ENCODE data around the gene OAS2. TPM values are rescaled to one million over a fixed set of nuclear protein-coding genes. Genes with fewer than 3 reads are reported as not detected.
"Not testable (repeated sequence)": the region's sequence is repeated elsewhere in the genome, so short reads cannot be mapped to it uniquely, and the experiment has no call there.

OAS2 gene
- total RNA-seq, 8 experiments from 2014 or later = 0.14 to 78.4 (median 1.1) TPM; not detected in 1

- no peak overlapping the region for H3K27ac ChIP-seq
- ATAC-seq (replicated peaks in 6 of 8) = no peak
- no peaks in the 10 kb centered on the region for H3K4me1 ChIP-seq (replicated peaks in 1 of 2)
- no peak overlapping the region for H3K4me3 ChIP-seq
- 57 to 100% (median 92%) methylated on average over 1 to 6 of the region's 16 CpGs; no CpG with 5 or more reads in 3 of the 10 experiments for WGBS, 10 experiments
- in situ Hi-C loops (cut with MboI; ENCODE audit: low pct_unique_long_range_greater_than_20kb in 2 of 9, low sequenced_read_pairs in 9 of 9, unreplicated experiment in 9 of 9) = loop anchor here in 1 of 9 experiments (25.0 kb wide), 1 partner anchor 479 kb away; no protein-coding TSS in a partner anchor
These were observed 36.6 kb upstream of the OAS2 start for GRCh38 chr12:112941528-112942335.

- H3K27ac ChIP-seq = no peak overlapping the region
- H3K4me3 ChIP-seq = no peak overlapping the region
- 100% methylated on average over 1 of the region's 1 CpG; no CpG with 5 or more reads in 8 of the 10 experiments for WGBS, 10 experiments
- ATAC-seq (replicated peaks in 6 of 8) = no peak
- in situ Hi-C loops (cut with MboI; ENCODE audit: low pct_unique_long_range_greater_than_20kb in 2 of 9, low sequenced_read_pairs in 9 of 9, unreplicated experiment in 9 of 9) = loop anchor here in 1 of 9 experiments (25.0 kb wide), 1 partner anchor 480 kb away; no protein-coding TSS in a partner anchor
- no peaks in the 10 kb centered on the region for H3K4me1 ChIP-seq (replicated peaks in 1 of 2)
These were observed 35.7 kb upstream of the OAS2 start for GRCh38 chr12:112942572-112942971.

GRCh38 chr12:112944024-112944690, 34.2 kb upstream of the OAS2 start:
- ATAC-seq (replicated peaks in 6 of 8) = no peak
- H3K27ac ChIP-seq = no peak overlapping the region
- 80 to 94% (median 88%) methylated on average over 1 to 10 of the region's 15 CpGs; no CpG with 5 or more reads in 2 of the 10 experiments for WGBS, 10 experiments
- in situ Hi-C loops (cut with MboI; ENCODE audit: low pct_unique_long_range_greater_than_20kb in 2 of 9, low sequenced_read_pairs in 9 of 9, unreplicated experiment in 9 of 9) = loop anchor here in 1 of 9 experiments (25.0 kb wide), 1 partner anchor 482 kb away; no protein-coding TSS in a partner anchor
- no peak overlapping the region for H3K4me3 ChIP-seq
- no peaks in the 10 kb centered on the region for H3K4me1 ChIP-seq (replicated peaks in 1 of 2)

GRCh38 chr12:112945515-112945914, 32.8 kb upstream of the OAS2 start:
- H3K27ac ChIP-seq = no peak overlapping the region

GRCh38 chr12:112946236-112947000, 31.9 kb upstream of the OAS2 start:
- in situ Hi-C loops (cut with MboI; ENCODE audit: low pct_unique_long_range_greater_than_20kb in 2 of 9, low sequenced_read_pairs in 9 of 9, unreplicated experiment in 9 of 9) = loop anchor here in 1 of 9 experiments (25.0 kb wide), 1 partner anchor 484 kb away; no protein-coding TSS in a partner anchor
- no peak for ATAC-seq (replicated peaks in 6 of 8)
- Histone ChIP-seq H3K27ac (no peak overlapping the region), H3K4me3 (no peak overlapping the region), H3K4me1 (replicated peaks in 1 of 2) (no peaks in the 10 kb centered on the region)
- 50 to 100% (median 100%) methylated on average over 1 to 5 of the region's 14 CpGs; no CpG with 5 or more reads in 3 of the 10 experiments for WGBS, 10 experiments

More at GRCh38 chr12:112945515-112945914, 32.8 kb upstream of the OAS2 start:
- Histone ChIP-seq H3K4me3 (no peak overlapping the region), H3K4me1 (replicated peaks in 1 of 2) (no peaks in the 10 kb centered on the region)
- in situ Hi-C loops (cut with MboI; ENCODE audit: low pct_unique_long_range_greater_than_20kb in 2 of 9, low sequenced_read_pairs in 9 of 9, unreplicated experiment in 9 of 9) = loop anchor here in 1 of 9 experiments (25.0 kb wide), 1 partner anchor 483 kb away; no protein-coding TSS in a partner anchor
- ATAC-seq (replicated peaks in 6 of 8) = no peak
- 80 to 100% (median 86%) methylated on average over 1 to 4 of the region's 4 CpGs; no CpG with 5 or more reads in 4 of the 10 experiments for WGBS, 10 experiments

DNA sequence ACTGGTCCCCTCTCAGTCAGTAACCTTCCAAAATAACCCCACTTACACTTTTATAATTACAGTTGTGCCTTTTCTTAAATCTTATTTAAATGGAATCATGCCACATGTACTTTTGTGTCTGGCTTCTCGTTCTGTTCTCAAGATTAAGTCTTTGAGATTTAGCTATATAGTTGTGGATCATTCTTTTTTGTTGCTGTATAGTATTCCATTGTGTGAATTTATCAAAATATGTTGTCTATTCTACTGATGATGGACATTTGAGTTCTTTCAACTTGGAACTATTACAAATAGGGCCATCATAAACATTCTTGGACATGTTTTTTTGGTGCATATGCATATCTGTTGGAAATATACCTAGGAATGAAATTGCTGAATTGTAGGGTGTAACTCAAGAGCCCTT, 31.0 kb upstream of the OAS2 start:
- 0 to 92% (median 30%) methylated on average over 1 of the region's 1 CpG; no CpG with 5 or more reads in 1 of the 10 experiments for WGBS, 10 experiments
- Histone ChIP-seq H3K4me1 (replicated peaks in 1 of 2) (no peaks in the 10 kb centered on the region), H3K27ac (no peak overlapping the region), H3K4me3 (no peak overlapping the region)
- ATAC-seq (replicated peaks in 6 of 8) = no peak
- in situ Hi-C loops (cut with MboI; ENCODE audit: low pct_unique_long_range_greater_than_20kb in 2 of 9, low sequenced_read_pairs in 9 of 9, unreplicated experiment in 9 of 9) = loop anchor here in 1 of 9 experiments (25.0 kb wide), 1 partner anchor 485 kb away; no protein-coding TSS in a partner anchor

GRCh38 chr12:112947761-112948160, 30.6 kb upstream of the OAS2 start:
- H3K4me1 ChIP-seq (replicated peaks in 1 of 2) = no peaks in the 10 kb centered on the region
- in situ Hi-C loops (cut with MboI; ENCODE audit: low pct_unique_long_range_greater_than_20kb in 2 of 9, low sequenced_read_pairs in 9 of 9, unreplicated experiment in 9 of 9) = loop anchor here in 1 of 9 experiments (25.0 kb wide), 1 partner anchor 485 kb away; no protein-coding TSS in a partner anchor
- 100% methylated on average over 1 to 2 of the region's 5 CpGs; no CpG with 5 or more reads in 1 of the 10 experiments for WGBS, 10 experiments
- no peak overlapping the region for H3K4me3 ChIP-seq
- H3K27ac ChIP-seq = no peak overlapping the region
- ATAC-seq (replicated peaks in 6 of 8) = no peak

DNA sequence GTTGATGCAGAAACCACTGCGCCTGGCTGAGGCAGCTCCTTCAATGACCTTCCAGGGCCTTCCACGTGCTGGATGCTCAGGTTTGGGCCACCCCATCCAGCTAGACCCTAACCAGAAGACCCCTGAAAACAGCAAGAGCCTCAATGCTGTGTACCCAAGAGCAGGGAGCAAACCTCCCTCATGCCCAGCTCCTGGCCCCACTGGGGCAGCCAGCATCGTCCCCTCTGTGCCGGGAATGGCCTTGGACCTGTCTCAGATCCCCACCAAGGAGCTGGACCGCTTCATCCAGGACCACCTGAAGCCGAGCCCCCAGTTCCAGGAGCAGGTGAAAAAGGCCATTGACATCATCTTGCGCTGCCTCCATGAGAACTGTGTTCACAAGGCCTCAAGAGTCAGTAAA, 29.5 kb upstream of the OAS2 start:
- no peak overlapping the region for H3K4me3 ChIP-seq
- no peak overlapping the region for H3K27ac ChIP-seq
- ATAC-seq (replicated peaks in 6 of 8) = no peak
- in situ Hi-C loops (cut with MboI; ENCODE audit: low pct_unique_long_range_greater_than_20kb in 2 of 9, low sequenced_read_pairs in 9 of 9, unreplicated experiment in 9 of 9) = loop anchor here in 1 of 9 experiments (25.0 kb wide), 1 partner anchor 487 kb away; no protein-coding TSS in a partner anchor
- no peaks in the 10 kb centered on the region for H3K4me1 ChIP-seq (replicated peaks in 1 of 2)
- 75 to 100% (median 91%) methylated on average over 2 to 5 of the region's 7 CpGs; no CpG with 5 or more reads in 5 of the 10 experiments for WGBS, 10 experiments

DNA sequence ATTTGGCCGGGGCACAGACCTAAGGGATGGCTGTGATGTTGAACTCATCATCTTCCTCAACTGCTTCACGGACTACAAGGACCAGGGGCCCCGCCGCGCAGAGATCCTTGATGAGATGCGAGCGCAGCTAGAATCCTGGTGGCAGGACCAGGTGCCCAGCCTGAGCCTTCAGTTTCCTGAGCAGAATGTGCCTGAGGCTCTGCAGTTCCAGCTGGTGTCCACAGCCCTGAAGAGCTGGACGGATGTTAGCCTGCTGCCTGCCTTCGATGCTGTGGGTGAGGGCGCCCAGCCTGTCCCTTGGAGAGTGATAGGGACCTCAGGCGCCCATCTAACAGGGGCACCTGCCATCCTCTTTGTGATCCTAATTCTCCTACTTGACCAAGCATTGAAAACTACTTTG, 27.6 kb upstream of the OAS2 start:
- 68 to 100% (median 82%) methylated on average over 1 to 8 of the region's 11 CpGs; no CpG with 5 or more reads in 4 of the 10 experiments for WGBS, 10 experiments
- in situ Hi-C loops (cut with MboI; ENCODE audit: low pct_unique_long_range_greater_than_20kb in 2 of 9, low sequenced_read_pairs in 9 of 9, unreplicated experiment in 9 of 9) = no loop called here
- peak in 1 of 8 experiments; percentile 19 for ATAC-seq (replicated peaks in 6 of 8)

DNA sequence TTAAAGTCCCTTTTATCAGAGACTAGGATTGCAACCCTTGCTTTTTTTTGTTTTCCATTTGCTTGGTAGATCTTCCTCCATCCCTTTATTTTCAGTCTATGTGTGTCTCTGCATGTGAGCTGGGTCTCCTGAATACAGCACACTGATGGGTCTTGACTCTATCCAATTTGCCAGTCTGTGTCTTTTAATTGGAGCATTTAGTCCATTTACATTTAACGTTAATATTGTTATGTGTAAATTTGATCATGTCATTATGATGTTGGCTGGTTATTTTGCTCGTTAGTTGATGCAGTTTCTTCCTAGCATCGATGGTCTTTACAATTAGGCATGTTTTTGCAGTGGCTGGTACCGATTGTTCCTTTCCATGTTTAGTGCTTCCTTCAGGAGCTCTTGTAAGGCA, 21.2 kb upstream of the OAS2 start:
- ATAC-seq (replicated peaks in 6 of 8); H3K4me3 ChIP-seq; H3K27ac ChIP-seq; in situ Hi-C loops (cut with MboI; ENCODE audit: low pct_unique_long_range_greater_than_20kb in 2 of 9, low sequenced_read_pairs in 9 of 9, unreplicated experiment in 9 of 9); H3K4me1 ChIP-seq (replicated peaks in 1 of 2): not testable (repeated sequence)
- 46 to 100% (median 76%) methylated on average over 1 to 4 of the region's 4 CpGs; no CpG with 5 or more reads in 1 of the 10 experiments for WGBS, 10 experiments

More for the DNA sequence above, 27.6 kb upstream of the OAS2 start:
- Histone ChIP-seq H3K4me3 (no peak overlapping the region), H3K27ac (no peak overlapping the region), H3K4me1 (replicated peaks in 1 of 2) (no peaks in the 10 kb centered on the region)

- WGBS, 10 experiments = 40 to 85% (median 80%) methylated on average over 1 to 5 of the region's 7 CpGs; no CpG with 5 or more reads in 4 of the 10 experiments
These were observed 17.2 kb upstream of the OAS2 start for GRCh38 chr12:112961074-112961473.

GRCh38 chr12:112961536-112961935, 16.8 kb upstream of the OAS2 start:
- Histone ChIP-seq H3K27ac (no peak overlapping the region), H3K4me3 (no peak overlapping the region), H3K4me1 (replicated peaks in 1 of 2) (no peaks in the 10 kb centered on the region)
- 37 to 100% (median 74%) methylated on average over 1 to 4 of the region's 4 CpGs; no CpG with 5 or more reads in 1 of the 10 experiments for WGBS, 10 experiments
- ATAC-seq (replicated peaks in 6 of 8) = no peak
- in situ Hi-C loops (cut with MboI; ENCODE audit: low pct_unique_long_range_greater_than_20kb in 2 of 9, low sequenced_read_pairs in 9 of 9, unreplicated experiment in 9 of 9) = no loop called here

More at GRCh38 chr12:112961074-112961473, 17.2 kb upstream of the OAS2 start:
- Histone ChIP-seq H3K27ac (no peak overlapping the region), H3K4me1 (replicated peaks in 1 of 2) (no peaks in the 10 kb centered on the region), H3K4me3 (no peak overlapping the region)
- in situ Hi-C loops (cut with MboI; ENCODE audit: low pct_unique_long_range_greater_than_20kb in 2 of 9, low sequenced_read_pairs in 9 of 9, unreplicated experiment in 9 of 9) = no loop called here
- no peak for ATAC-seq (replicated peaks in 6 of 8)

All from motor neuron (in vitro differentiated cells).